A549 (cell line): Measurements from ENCODE around the gene SEPTIN1. TPM values are rescaled to one million over a fixed set of nuclear protein-coding genes. Genes with fewer than 3 reads are reported as not detected.
A peak's percentile ranks its signal among the peaks of the same experiment; 100 is the strongest.

ENCODE experiments used
- ATAC-seq, 2 experiments: fragments of 200-7000 bp in 1 of 2; fragments of >200 bp in 1 of 2; cut with Nextera tagmentation in 1 of 2; cut with Tn5 transposase in 1 of 2; 3 replicates each; pipeline versions ENCODE4 v1.8.0 to v1.9.1; 2018 to 2020; ENCODE audit warnings: mild to moderate bottlenecking in 1 of 2, moderate library complexity in 1 of 2
- CTCF ChIA-PET: fragments of 300-600 bp; sonication (Branson Sonifier 250); formaldehyde crosslinking; extraction: SDS; loops from one replicate; lab custom pipeline; 2021; ENCODE audit warnings: antibody characterized with exemption, inconsistent platforms; lab: Yijun Ruan, JAX
- POLR2A ChIA-PET: fragments of 350-600 bp; formaldehyde crosslinking; extraction: SDS; loops from one replicate; lab custom pipeline; 2021; ENCODE audit warnings: antibody characterized with exemption, inconsistent platforms; lab: Yijun Ruan, JAX
- DNase-seq, 2 experiments: peaks; one replicate each; pipeline versions ENCODE4 v3.0.0 to v3.0.0-alpha.2; 2011 to 2016; ENCODE audit warnings: low read depth in 1 of 2, low spot score in 1 of 2
- FAIRE-seq: peaks from 2 replicates; lab custom pipeline; 2011; peaks lifted over from hg19 to GRCh38; lab: Jason Lieb, UNC
- H3K27ac ChIP-seq, 2 experiments: fragments of >200 bp; sonication (Bioruptor Twin); formaldehyde crosslinking; 3 replicates each; pipeline ENCODE4 v1.5.1; 2016 to 2017
- H3K4me1 ChIP-seq: fragments of >200 bp; sonication (Bioruptor Twin); formaldehyde crosslinking; 3 replicates; pipeline ENCODE4 v1.6.1; 2016
- H3K4me2 ChIP-seq: fragments of >200 bp; sonication (Bioruptor Twin); formaldehyde crosslinking; 3 replicates; pipeline ENCODE4 v1.6.1; 2016
- H3K4me3 ChIP-seq: fragments of >200 bp; sonication (Bioruptor Twin); formaldehyde crosslinking; 3 replicates; pipeline ENCODE4 v1.5.1; 2016
- H3K9me3 ChIP-seq: fragments of >200 bp; sonication (Bioruptor Twin); formaldehyde crosslinking; 3 replicates; pipeline ENCODE4 v1.6.1; 2016
- CBX8 ChIP-seq: fragments of 200-600 bp; sonication (generic); IDR thresholded peaks from 2 replicates; pipeline ENCODE4 v1.6.1; 2016
- CEBPB ChIP-seq, 2 experiments: fragments of >200 bp in 1 of 2; sonication (Bioruptor Twin) in 1 of 2; formaldehyde crosslinking in 1 of 2; IDR thresholded peaks; 2 replicates each; pipeline ENCODE4 v1.6.1; 2012 to 2016
- EP300 ChIP-seq, 2 experiments: fragments of >200 bp; sonication (Bioruptor Twin); formaldehyde crosslinking; IDR thresholded peaks; 2 replicates in 1 of 2; 3 replicates in 1 of 2; pipeline ENCODE4 v1.6.1; 2016 to 2017
- ESRRA ChIP-seq: fragments of 150-350 bp; IDR thresholded peaks from 2 replicates; pipeline ENCODE4 v1.6.1; 2014; ENCODE audit warnings: mild to moderate bottlenecking, low read length, borderline replicate concordance
- FOSL2 ChIP-seq, 2 experiments: fragments of 450-650 bp in 1 of 2; fragments of >200 bp in 1 of 2; sonication (Bioruptor Twin) in 1 of 2; formaldehyde crosslinking; IDR thresholded peaks; 2 replicates each; pipeline versions ENCODE4 v1.5.0 to v1.6.1; 2016 to 2020; ENCODE audit warnings: mild to moderate bottlenecking in 1 of 2, moderate library complexity in 1 of 2
- GATA3 ChIP-seq: IDR thresholded peaks from 2 replicates; pipeline ENCODE4 v1.6.1; 2012; ENCODE audit warnings: borderline replicate concordance
- HOXA7 ChIP-seq: fragments of 250-450 bp; sonication (Bioruptor Pico); IDR thresholded peaks from 2 replicates; pipeline ENCODE4 v1.5.0; 2020; ENCODE audit warnings: mild to moderate bottlenecking, moderate library complexity
- MAFK ChIP-seq: fragments of 450-650 bp; IDR thresholded peaks from 2 replicates; pipeline ENCODE4 v1.6.1; 2014; ENCODE audit not compliant: partially characterized antibody
- MAZ ChIP-seq: fragments of 150-350 bp; IDR thresholded peaks from 2 replicates; pipeline ENCODE4 v1.6.1; 2014; ENCODE audit warnings: antibody characterized with exemption, low read depth, low read length, borderline replicate concordance
- MYC ChIP-seq: IDR thresholded peaks from 2 replicates; pipeline ENCODE4 v1.6.1; 2012; ENCODE audit warnings: mild to moderate bottlenecking, inconsistent platforms, low read length, improper control_type of control experiment, borderline replicate concordance
- NR3C1 ChIP-seq: fragments of >200 bp; sonication (Bioruptor Twin); formaldehyde crosslinking; IDR thresholded peaks from 3 replicates; pipeline ENCODE4 v1.6.1; 2017
- PHF8 ChIP-seq: fragments of 200-600 bp; sonication (generic); IDR thresholded peaks from 2 replicates; pipeline ENCODE4 v1.6.1; 2016; ENCODE audit warnings: low read depth, mild to moderate bottlenecking, antibody characterized with exemption, moderate library complexity, borderline replicate concordance
- RNF2 ChIP-seq: fragments of 200-600 bp; sonication (generic); IDR thresholded peaks from 2 replicates; pipeline ENCODE4 v1.6.1; 2016; ENCODE audit warnings: low read depth, mild to moderate bottlenecking, antibody characterized with exemption, moderate library complexity, borderline replicate concordance
- TFCP2L1 ChIP-seq: fragments of 250-450 bp; sonication (Bioruptor Pico); IDR thresholded peaks from 2 replicates; pipeline ENCODE4 v1.5.0; 2021; ENCODE audit warnings: mild to moderate bottlenecking
- TP53 ChIP-seq: fragments of 250-450 bp; sonication (Bioruptor Pico); IDR thresholded peaks from 2 replicates; pipeline ENCODE4 v1.5.0; 2021; ENCODE audit warnings: mild to moderate bottlenecking, moderate library complexity
- WGBS: methylation state at CpG from one replicate; pipeline ENCODE4 v1.1.6; 2017; ENCODE audit errors: missing lambda C conversion rate; 5-methylcytosine and 5-hydroxymethylcytosine counted together
- polyA plus RNA-seq, 4 experiments: library from polyadenylated mRNA; depleted of rRNA in 3 of 4; stranded (reverse); fragments of >200 nt; fragmentation: RNase III in 1 of 4; extraction: RNeasy Plus Mini Kit Qiagen cat#74134 plus additional on column Dnase treatment in 1 of 4; gene quantifications; 2 replicates in 3 of 4; 3 replicates in 1 of 4; pipeline ENCODE4 v1.2.3, GENCODE V29; 2011 to 2017
- TF ChIP-seq, protein P1 (sequence below): fragments of 200-600 bp; sonication (generic); IDR thresholded peaks from 2 replicates; pipeline ENCODE4 v1.6.1; 2016; ENCODE audit warnings: antibody characterized with exemption, mild to moderate bottlenecking, moderate library complexity
- TF ChIP-seq, protein P2 (sequence below): IDR thresholded peaks from 2 replicates; pipeline ENCODE4 v1.6.1; 2012; ENCODE audit warnings: low read depth, borderline replicate concordance
- TF ChIP-seq, protein P3 (sequence below): fragments of 250-450 bp; sonication (Bioruptor Pico); IDR thresholded peaks from 2 replicates; pipeline ENCODE4 v1.5.0; 2021; ENCODE audit warnings: mild to moderate bottlenecking, moderate library complexity, borderline replicate concordance
- TF ChIP-seq, protein P4 (sequence below): fragments of >200 bp; sonication (Bioruptor Twin); formaldehyde crosslinking; IDR thresholded peaks from 3 replicates; pipeline ENCODE4 v1.5.1; 2016

Gene SEPTIN1
- polyA plus RNA-seq, 2 of the 4 experiments (the other 2 are of a cell fraction): 0.17 to 0.65 TPM

DNA sequence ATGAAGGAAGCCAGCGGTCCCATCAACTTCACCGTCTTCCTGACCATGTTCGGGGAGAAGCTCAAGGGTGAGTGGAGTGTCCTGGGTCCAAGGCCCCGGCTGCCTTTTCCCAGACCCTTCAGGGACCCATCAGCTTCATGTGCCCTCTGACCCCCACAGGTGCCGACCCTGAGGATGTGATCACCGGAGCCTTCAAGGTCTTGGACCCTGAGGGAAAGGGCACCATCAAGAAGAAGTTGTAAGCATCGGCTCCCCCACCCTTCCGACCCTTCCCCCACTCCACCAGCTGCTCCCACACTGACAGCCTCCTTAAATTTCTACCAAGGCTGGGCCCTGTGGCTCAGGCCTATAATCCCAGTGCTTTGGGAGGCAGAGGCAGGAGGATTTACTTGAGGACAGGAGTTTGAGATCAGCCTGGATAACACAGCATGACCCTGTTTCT is 5.9 kb downstream of the SEPTIN1 start:
- Histone ChIP-seq H3K4me2 (no peak overlapping the region), H3K4me1 (peaks cover 15% of the 10 kb centered on the region), H3K4me3 (no peak overlapping the region), H3K9me3 (no peaks in the 10 kb centered on the region), H3K27ac (peak overlapping the region in 1 of 2 experiments; percentile 96; a peak in 2 of 6 replicates)
- ChIA-PET POLR2A (interaction anchor here (1.0 kb wide), 1 partner anchor 17 kb away, joined by 3 read pairs; no protein-coding TSS in a partner anchor), CTCF (interaction anchor here (0.6 to 2.1 kb wide), 5 partner anchors 12 to 363 kb away, joined by 3 to 6 read pairs (median 4); no protein-coding TSS in a partner anchor)
- FAIRE-seq: no peak
- no peak for ATAC-seq
- no peak for DNase-seq
- 94% methylated on average over 8 of the region's 8 CpGs for WGBS
- TF ChIP-seq GATA3: no peak
- TF ChIP-seq, all 56 proteins: peak for 0

DNA sequence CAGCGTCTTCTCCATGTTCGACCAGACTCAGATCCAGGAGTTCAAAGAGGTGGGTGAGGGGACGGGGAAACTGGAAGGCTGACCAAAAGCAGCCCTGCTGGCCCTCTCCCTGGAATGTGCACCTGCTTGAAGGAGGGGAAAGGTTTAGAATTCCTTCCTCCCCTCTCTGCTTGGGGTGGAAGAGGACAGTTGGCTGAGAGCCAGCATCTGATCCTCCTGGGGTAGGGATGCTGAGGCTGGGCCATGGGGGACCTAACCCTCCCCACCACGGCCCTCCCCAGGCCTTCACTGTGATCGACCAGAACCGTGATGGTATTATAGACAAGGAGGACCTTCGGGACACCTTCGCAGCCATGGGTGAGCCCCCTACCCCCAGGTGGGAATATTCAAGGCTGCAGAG is 6.5 kb downstream of the SEPTIN1 start:
- no peak overlapping the region for H3K4me2 ChIP-seq
- CTCF ChIA-PET: interaction anchor here (0.6 to 1.6 kb wide), 3 partner anchors 11 to 363 kb away, joined by 3 to 4 read pairs (median 4); no protein-coding TSS in a partner anchor
- no peak for FAIRE-seq
- no peak overlapping the region for H3K27ac ChIP-seq
- 86% methylated on average over 8 of the region's 8 CpGs for WGBS
- TF ChIP-seq EP300 (IDR thresholded peaks at IDR 0.05) (no peak), CEBPB (IDR thresholded peaks at IDR 0.05) (no peak), CBX8 (no peak), GATA3 (no peak), MAFK (no peak), TFCP2L1 (CRISPR knock-in tag) (no peak), TP53 (CRISPR knock-in tag) (no peak), ESRRA (no peak)
- TF ChIP-seq, protein P1, sequence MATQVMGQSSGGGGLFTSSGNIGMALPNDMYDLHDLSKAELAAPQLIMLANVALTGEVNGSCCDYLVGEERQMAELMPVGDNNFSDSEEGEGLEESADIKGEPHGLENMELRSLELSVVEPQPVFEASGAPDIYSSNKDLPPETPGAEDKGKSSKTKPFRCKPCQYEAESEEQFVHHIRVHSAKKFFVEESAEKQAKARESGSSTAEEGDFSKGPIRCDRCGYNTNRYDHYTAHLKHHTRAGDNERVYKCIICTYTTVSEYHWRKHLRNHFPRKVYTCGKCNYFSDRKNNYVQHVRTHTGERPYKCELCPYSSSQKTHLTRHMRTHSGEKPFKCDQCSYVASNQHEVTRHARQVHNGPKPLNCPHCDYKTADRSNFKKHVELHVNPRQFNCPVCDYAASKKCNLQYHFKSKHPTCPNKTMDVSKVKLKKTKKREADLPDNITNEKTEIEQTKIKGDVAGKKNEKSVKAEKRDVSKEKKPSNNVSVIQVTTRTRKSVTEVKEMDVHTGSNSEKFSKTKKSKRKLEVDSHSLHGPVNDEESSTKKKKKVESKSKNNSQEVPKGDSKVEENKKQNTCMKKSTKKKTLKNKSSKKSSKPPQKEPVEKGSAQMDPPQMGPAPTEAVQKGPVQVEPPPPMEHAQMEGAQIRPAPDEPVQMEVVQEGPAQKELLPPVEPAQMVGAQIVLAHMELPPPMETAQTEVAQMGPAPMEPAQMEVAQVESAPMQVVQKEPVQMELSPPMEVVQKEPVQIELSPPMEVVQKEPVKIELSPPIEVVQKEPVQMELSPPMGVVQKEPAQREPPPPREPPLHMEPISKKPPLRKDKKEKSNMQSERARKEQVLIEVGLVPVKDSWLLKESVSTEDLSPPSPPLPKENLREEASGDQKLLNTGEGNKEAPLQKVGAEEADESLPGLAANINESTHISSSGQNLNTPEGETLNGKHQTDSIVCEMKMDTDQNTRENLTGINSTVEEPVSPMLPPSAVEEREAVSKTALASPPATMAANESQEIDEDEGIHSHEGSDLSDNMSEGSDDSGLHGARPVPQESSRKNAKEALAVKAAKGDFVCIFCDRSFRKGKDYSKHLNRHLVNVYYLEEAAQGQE: no peak
- TF ChIP-seq, all 56 proteins: peak for 0
- POLR2A ChIA-PET: no interaction called here
- DNase-seq: no peak
- ATAC-seq: no peak
- H3K9me3 ChIP-seq: no peaks in the 10 kb centered on the region
- no peak overlapping the region for H3K4me3 ChIP-seq
- H3K4me1 ChIP-seq: peaks cover 18% of the 10 kb centered on the region

DNA sequence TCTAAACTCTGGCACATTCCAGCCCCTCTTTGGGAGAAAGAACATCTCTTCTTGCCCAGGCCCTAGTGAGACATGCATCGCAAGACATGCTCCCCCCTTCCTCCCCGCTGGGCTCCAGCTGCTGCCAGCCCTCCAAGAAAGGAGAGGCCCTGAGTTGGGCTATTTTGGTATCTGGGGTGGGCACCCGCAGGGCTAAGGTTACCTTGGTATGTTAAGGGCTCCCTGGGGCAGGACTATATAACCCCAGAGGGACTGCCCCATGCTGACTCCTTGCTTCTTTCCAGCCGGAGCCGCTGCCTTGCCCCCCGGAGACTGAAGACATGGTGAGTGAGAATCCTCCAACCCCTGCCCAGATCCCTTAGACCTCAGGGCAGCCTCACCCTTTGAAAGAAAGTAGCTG is 7.8 kb downstream of the SEPTIN1 start, which contains the start of gene MYL11:
MYL11 (plus strand) TSS at position 265 of the 400 bp plus-strand sequence; CDS start at position 321, 56 bp downstream.
- Histone ChIP-seq H3K27ac (no peak within 1 kb of the TSS), H3K4me1 (peaks cover 18% of the 10 kb centered on the region), H3K9me3 (no peaks in the 10 kb centered on the region), H3K4me2 (no peak within 1 kb of the TSS), H3K4me3 (no peak within 1 kb of the TSS)
- WGBS: 84% methylated on average over 6 of the region's 6 CpGs
- ChIA-PET POLR2A (no interaction called here), CTCF (interaction anchor here (1.1 kb wide), 1 partner anchor 8 kb away, joined by 3 read pairs; no protein-coding TSS in a partner anchor)
- TF ChIP-seq, protein P2, sequence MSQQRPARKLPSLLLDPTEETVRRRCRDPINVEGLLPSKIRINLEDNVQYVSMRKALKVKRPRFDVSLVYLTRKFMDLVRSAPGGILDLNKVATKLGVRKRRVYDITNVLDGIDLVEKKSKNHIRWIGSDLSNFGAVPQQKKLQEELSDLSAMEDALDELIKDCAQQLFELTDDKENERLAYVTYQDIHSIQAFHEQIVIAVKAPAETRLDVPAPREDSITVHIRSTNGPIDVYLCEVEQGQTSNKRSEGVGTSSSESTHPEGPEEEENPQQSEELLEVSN: no peak
- TF ChIP-seq CBX8: no peak
- TF ChIP-seq HOXA7 (CRISPR knock-in tag): no peak
- TF ChIP-seq, protein P3, sequence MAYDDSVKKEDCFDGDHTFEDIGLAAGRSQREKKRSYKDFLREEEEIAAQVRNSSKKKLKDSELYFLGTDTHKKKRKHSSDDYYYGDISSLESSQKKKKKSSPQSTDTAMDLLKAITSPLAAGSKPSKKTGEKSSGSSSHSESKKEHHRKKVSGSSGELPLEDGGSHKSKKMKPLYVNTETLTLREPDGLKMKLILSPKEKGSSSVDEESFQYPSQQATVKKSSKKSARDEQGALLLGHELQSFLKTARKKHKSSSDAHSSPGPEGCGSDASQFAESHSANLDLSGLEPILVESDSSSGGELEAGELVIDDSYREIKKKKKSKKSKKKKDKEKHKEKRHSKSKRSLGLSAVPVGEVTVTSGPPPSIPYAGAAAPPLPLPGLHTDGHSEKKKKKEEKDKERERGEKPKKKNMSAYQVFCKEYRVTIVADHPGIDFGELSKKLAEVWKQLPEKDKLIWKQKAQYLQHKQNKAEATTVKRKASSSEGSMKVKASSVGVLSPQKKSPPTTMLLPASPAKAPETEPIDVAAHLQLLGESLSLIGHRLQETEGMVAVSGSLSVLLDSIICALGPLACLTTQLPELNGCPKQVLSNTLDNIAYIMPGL (CRISPR knock-in tag): no peak
- TF ChIP-seq FOSL2 (IDR thresholded peaks at IDR 0.05): no peak
- no peak for TF ChIP-seq FOSL2 (CRISPR knock-in tag; IDR thresholded peaks at IDR 0.05)
- TF ChIP-seq, protein P1: no peak
- no peak for TF ChIP-seq RNF2
- TF ChIP-seq EP300 (IDR thresholded peaks at IDR 0.05): no peak
- TF ChIP-seq MYC: no peak
- no peak for TF ChIP-seq MAZ
- no peak for TF ChIP-seq PHF8
- no peak for TF ChIP-seq NR3C1
- TF ChIP-seq, protein P4, sequence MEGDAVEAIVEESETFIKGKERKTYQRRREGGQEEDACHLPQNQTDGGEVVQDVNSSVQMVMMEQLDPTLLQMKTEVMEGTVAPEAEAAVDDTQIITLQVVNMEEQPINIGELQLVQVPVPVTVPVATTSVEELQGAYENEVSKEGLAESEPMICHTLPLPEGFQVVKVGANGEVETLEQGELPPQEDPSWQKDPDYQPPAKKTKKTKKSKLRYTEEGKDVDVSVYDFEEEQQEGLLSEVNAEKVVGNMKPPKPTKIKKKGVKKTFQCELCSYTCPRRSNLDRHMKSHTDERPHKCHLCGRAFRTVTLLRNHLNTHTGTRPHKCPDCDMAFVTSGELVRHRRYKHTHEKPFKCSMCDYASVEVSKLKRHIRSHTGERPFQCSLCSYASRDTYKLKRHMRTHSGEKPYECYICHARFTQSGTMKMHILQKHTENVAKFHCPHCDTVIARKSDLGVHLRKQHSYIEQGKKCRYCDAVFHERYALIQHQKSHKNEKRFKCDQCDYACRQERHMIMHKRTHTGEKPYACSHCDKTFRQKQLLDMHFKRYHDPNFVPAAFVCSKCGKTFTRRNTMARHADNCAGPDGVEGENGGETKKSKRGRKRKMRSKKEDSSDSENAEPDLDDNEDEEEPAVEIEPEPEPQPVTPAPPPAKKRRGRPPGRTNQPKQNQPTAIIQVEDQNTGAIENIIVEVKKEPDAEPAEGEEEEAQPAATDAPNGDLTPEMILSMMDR: no peak
- DNase-seq: no peak
- no peak for FAIRE-seq
- no peak for ATAC-seq
